ENCODE measurements around the gene ANKRD13D.

DNA sequence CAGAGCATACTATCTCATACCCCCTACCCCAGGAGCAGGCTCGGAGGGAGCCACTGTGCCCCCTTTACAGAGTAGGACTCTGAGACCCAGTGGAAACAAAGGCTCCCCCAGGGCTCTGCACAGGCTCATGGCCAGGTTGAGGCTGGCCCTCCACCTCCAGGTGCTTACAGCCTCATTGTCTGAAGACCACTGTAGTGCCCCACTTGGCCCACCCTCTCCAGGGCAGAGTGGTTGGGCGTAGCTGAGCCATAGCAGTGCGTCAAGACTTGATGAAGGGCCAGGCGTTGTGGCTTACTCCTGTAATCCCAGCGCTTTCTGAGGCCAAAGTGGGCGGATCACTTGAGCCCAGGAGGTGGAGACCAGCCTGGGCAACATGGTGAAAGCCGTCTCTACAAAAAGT, 1.7 kb downstream of the ANKRD13D start:
- TF ChIP-seq, protein P1, sequence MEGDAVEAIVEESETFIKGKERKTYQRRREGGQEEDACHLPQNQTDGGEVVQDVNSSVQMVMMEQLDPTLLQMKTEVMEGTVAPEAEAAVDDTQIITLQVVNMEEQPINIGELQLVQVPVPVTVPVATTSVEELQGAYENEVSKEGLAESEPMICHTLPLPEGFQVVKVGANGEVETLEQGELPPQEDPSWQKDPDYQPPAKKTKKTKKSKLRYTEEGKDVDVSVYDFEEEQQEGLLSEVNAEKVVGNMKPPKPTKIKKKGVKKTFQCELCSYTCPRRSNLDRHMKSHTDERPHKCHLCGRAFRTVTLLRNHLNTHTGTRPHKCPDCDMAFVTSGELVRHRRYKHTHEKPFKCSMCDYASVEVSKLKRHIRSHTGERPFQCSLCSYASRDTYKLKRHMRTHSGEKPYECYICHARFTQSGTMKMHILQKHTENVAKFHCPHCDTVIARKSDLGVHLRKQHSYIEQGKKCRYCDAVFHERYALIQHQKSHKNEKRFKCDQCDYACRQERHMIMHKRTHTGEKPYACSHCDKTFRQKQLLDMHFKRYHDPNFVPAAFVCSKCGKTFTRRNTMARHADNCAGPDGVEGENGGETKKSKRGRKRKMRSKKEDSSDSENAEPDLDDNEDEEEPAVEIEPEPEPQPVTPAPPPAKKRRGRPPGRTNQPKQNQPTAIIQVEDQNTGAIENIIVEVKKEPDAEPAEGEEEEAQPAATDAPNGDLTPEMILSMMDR (IDR thresholded peaks at IDR 0.05) = no peak
- TF ChIP-seq, protein P2, sequence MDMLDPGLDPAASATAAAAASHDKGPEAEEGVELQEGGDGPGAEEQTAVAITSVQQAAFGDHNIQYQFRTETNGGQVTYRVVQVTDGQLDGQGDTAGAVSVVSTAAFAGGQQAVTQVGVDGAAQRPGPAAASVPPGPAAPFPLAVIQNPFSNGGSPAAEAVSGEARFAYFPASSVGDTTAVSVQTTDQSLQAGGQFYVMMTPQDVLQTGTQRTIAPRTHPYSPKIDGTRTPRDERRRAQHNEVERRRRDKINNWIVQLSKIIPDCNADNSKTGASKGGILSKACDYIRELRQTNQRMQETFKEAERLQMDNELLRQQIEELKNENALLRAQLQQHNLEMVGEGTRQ (IDR thresholded peaks at IDR 0.05; ENCODE audit: borderline replicate concordance, low read depth, low read length) = no peak
- TF ChIP-seq POLR2AphosphoS5 (IDR thresholded peaks at IDR 0.05; ENCODE audit: low read depth, low read length) (no peak), RXRA (IDR thresholded peaks at IDR 0.05; ENCODE audit: borderline replicate concordance, low read depth) (no peak), SIN3A (IDR thresholded peaks at IDR 0.05; ENCODE audit: borderline replicate concordance, low read depth, low read length) (no peak), TAF1 (IDR thresholded peaks at IDR 0.05; ENCODE audit: borderline replicate concordance, low read depth, low read length) (no peak), RFX5 (IDR thresholded peaks at IDR 0.05; ENCODE audit: low read length) (no peak), GABPA (IDR thresholded peaks at IDR 0.05; ENCODE audit: low read depth) (no peak), RAD21 (IDR thresholded peaks at IDR 0.05; ENCODE audit: low read length) (no peak)
- TF ChIP-seq, protein P3, sequence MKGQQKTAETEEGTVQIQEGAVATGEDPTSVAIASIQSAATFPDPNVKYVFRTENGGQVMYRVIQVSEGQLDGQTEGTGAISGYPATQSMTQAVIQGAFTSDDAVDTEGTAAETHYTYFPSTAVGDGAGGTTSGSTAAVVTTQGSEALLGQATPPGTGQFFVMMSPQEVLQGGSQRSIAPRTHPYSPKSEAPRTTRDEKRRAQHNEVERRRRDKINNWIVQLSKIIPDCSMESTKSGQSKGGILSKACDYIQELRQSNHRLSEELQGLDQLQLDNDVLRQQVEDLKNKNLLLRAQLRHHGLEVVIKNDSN (IDR thresholded peaks at IDR 0.05; ENCODE audit: borderline replicate concordance, low read depth) = no peak

Measured in SK-N-SH (cell line).